H1 (cell line): ENCODE data around the gene ATP1A3. TPM values are rescaled to one million over a fixed set of nuclear protein-coding genes. Genes with fewer than 3 reads are reported as not detected.

Experiments
- BACH1 ChIP-seq: IDR thresholded peaks from 2 replicates; pipeline ENCODE4 v1.6.1; 2012; ENCODE audit warnings: low read length, improper control_type of control experiment
- CEBPB ChIP-seq: IDR thresholded peaks from 2 replicates; pipeline ENCODE4 v1.6.1; 2012; ENCODE audit warnings: low read depth, low read length
- CTCF ChIP-seq, 3 experiments: IDR thresholded peaks; 1 replicate in 2 of 3; 2 replicates in 1 of 3; pipeline versions ENCODE4 v1.5.1 to v1.6.1; 2011; ENCODE audit warnings: low read length in 3 of 3, mild to moderate bottlenecking in 3 of 3, inconsistent platforms in 2 of 3, low read depth in 1 of 3, moderate library complexity in 1 of 3; ENCODE audit not compliant: insufficient read depth in 1 of 3; ENCODE audit errors: control extremely low read depth in 1 of 3
- KDM5A ChIP-seq: fragments of 200-600 bp; IDR thresholded peaks from 2 replicates; pipeline ENCODE4 v1.7.1; 2012; ENCODE audit warnings: mild to moderate bottlenecking, low read length, inconsistent platforms, mixed read lengths
- NANOG ChIP-seq: IDR thresholded peaks from 2 replicates; pipeline ENCODE4 v1.6.1; 2011; ENCODE audit warnings: low read length, low read depth, mild to moderate bottlenecking, inconsistent platforms; ENCODE audit not compliant: insufficient read depth, poor library complexity, severe bottlenecking
- RAD21 ChIP-seq, 2 experiments: IDR thresholded peaks in 1 of 2; conservative IDR thresholded peaks in 1 of 2; 2 replicates each; pipeline ENCODE4 v1.6.1; 2011; ENCODE audit warnings: low read depth in 2 of 2, low read length in 2 of 2, improper control_type of control experiment in 1 of 2, inconsistent platforms in 1 of 2, mild to moderate bottlenecking in 1 of 2, moderate library complexity in 1 of 2
- polyA plus RNA-seq, 7 experiments: library from polyadenylated mRNA; depleted of rRNA in 3 of 7; stranded (reverse) in 5 of 7; unstranded in 2 of 7; fragments of >200 nt in 5 of 7; fragments of 200-250 nt in 2 of 7; gene quantifications; 1 replicate in 5 of 7; 2 replicates in 1 of 7; 4 replicates in 1 of 7; pipeline versions ENCODE4 v1.2.1 to v1.2.3, GENCODE V29; 2011 to 2013; ENCODE audit warnings: missing spikeins in 2 of 7, mixed read lengths in 2 of 7
- total RNA-seq: library from RNA; stranded (reverse); fragmentation: NEBNext Ultra II Directional; extraction: Animal tissue kit (Norgen Biotek cat#: 25700); gene quantifications from 2 replicates; pipeline ENCODE4 v1.2.1, GENCODE V29; 2021

The ATP1A3 gene
- total and polyA plus RNA-seq, 2 of the 8 experiments (the other 6 are each of a cell fraction or from before 2014, with no cell fraction given): 11.1 to 41.2 TPM

- TF ChIP-seq CTCF (IDR thresholded peaks at IDR 0.05; ENCODE audit: control extremely low read depth in 1 of 3, insufficient read depth in 1 of 3, low read depth in 1 of 3, low read length in 3 of 3) (peak in 2 of 3 experiments; percentile 25 to 36; a peak in 3 of 4 replicates), BACH1 (no peak), NANOG (no peak), KDM5A (0 out of 2 replicates have a peak, but pooled peaks have one; percentile 1), CEBPB (no peak), RAD21 (IDR thresholded peaks at IDR 0.05 in 1 of 2, conservative IDR thresholded peaks at IDR 0.05 in 1 of 2; ENCODE audit: low read depth in 2 of 2, low read length in 2 of 2) (no peak)
These were observed 34.7 kb downstream of the ATP1A3 start, which contains the start of gene RABAC1 (continued) for GRCh38 chr19:41959056-41960053.
